GM18907 (cell line): Measurements from ENCODE around the gene CCDC91.

ENCODE experiments used
- ATAC-seq: cut with Tn5 transposase; IDR thresholded peaks from one replicate; pipeline ENCODE4 v1.9.1; 2021; ENCODE audit warnings: mild to moderate bottlenecking, moderate library complexity; ENCODE audit not compliant: unreplicated experiment

CCDC91 gene, protein sequence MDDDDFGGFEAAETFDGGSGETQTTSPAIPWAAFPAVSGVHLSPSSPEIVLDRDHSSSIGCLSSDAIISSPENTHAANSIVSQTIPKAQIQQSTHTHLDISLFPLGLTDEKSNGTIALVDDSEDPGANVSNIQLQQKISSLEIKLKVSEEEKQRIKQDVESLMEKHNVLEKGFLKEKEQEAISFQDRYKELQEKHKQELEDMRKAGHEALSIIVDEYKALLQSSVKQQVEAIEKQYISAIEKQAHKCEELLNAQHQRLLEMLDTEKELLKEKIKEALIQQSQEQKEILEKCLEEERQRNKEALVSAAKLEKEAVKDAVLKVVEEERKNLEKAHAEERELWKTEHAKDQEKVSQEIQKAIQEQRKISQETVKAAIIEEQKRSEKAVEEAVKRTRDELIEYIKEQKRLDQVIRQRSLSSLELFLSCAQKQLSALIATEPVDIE

DNA sequence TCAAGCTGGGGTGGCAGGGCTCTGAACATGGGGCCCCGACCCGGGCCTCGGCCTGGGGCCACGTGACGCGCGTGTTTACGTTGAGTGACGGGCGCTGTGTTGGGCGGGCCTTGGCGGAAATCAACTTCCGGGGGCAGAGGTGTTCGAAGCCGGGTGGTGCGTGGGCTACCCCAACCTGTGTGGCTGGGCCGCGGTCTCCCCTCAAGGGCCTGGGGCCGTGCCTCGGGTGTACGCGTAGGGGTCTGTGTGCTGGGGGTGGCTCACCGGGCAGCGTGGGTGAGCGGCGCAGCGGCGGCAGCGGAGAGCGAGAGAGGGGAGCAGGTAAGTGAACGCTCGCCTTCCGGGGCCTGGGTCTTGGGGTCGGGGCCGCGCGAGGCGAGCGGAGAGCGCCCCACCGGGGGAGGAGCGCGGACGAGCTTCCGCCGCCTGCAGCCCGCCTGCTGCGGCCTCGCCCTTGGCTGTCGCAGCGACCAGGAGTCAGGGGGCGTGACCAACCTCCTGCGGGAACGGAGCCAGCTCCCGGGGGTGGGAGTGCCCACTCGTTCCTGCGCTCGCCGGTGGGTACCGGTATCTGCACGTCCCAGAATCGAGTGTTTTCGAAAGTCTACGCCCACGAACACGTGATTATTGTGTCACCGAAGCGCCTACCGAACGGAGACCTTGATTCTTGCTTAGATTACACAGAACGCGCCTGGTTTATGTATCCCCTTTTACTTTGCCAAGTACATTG lies at the start of gene CCDC91:
Gene CCDC91 (plus strand): TSS at position 136 of the 730 bp plus-strand sequence. CDS start 66,760 bp downstream, outside the sequence.
- peak; percentile 95 for ATAC-seq

DNA sequence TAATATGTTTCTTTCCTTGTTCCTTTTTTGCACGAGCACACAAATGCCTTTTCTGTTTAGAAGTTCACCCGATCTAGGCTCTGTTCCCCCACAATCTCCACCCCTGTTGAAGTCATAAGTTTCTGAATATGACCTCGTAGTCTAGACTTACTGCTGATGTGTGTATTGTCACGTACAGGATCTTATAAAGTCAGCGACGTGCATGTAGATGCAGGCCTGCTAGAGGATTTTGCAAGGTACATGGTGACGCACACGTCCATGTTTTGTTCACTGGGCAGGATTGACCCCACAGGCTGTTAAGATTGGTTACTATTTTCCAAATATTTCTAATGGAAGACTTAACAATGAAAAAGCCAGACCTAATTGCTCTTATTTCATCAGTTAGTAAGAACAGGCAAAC lies 46.2 kb upstream of the CCDC91 start:
- no peak for ATAC-seq

DNA sequence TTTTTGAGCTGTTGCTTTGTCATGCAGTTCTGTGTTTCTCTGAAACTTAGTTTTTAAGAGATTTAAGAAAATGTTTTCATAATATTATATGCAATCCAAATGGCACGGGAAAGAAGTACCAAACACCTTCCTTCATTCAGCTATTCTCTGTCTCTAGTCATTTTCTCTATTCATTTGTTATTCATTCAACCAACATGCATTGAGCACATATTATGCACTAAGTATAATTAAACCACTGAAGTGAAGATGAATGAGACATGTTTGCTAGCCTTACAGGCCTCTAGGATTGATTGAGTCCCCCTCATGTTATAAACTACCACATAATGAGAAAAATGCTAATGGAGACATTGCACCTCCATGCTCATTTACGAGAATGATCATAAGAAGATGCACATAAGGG lies 45.7 kb upstream of the CCDC91 start:
- ATAC-seq = no peak

DNA sequence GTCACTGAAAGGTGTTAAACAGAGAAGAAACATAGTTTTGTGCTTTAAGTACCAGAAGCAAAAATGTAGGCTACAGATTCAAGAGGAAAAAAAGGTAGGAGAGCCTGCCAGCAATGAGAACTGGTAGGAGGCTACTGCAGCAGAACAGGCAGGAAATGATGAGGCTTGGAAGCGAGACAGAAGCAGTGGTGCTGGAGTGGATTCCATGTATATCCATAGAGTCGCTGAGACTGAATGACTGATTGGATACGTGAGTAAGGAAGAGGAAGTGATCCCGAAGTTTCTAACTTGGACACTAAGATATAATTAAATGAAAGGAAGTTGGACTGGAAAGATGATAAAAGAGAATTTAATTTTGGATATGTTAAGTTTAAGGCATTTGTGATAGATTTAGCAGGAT lies 45.0 kb upstream of the CCDC91 start:
- ATAC-seq = no peak

DNA sequence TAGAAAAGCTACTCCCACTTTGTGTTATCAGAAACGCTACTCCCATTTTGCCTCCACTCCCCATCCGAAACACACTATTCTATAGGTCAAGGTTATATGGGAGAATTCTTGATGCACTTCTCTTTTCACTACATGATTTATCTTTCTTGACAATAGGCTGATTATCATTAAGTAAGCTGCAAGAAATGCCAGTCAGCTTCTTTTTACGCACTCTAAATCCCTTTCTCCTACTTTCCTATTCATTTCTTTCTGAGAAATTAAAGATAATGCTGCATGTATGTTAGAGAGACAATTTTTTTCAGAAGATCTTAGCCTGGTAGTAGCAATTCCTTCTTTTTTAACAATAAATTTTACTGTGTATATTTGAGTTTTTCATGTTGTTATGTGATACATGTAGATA lies 41.0 kb upstream of the CCDC91 start:
- no peak for ATAC-seq

DNA sequence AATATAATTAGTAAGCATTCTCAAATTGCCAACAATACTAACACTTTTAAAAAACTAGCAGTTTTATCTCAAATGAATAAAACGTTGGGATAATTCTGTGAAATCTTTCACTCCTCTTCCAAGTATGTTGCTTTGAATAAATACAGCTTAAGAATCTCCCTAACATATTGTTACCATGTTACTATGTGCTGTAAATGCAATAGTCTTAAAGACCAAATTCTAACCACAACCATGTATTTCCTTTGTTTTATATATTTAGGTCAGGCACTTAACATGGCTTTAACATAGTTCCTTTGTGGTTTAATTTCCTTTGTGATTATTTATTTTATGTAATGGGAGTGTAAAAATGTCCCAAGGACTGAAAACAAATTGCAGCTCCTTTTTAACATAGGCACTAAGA lies 33.9 kb upstream of the CCDC91 start:
- ATAC-seq = no peak

DNA sequence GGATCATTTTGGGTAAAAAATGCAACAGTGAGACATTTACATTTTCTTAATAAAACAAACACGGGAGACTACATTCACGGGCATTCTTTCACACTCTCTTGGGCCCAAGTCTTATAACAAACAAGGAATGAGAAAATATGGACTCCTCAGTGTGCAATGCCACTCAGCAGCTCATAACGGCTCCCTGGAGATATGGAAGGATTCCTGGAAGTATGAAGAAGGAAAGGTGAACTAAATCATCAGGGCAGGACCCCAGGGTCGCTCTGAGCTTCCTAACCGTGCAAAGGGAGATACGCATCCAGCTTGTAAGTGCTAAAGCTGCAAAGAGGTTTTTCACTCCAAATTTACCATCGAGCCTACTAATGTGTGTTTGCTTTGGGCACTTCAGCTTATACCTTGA lies 33.5 kb upstream of the CCDC91 start:
- ATAC-seq = no peak

DNA sequence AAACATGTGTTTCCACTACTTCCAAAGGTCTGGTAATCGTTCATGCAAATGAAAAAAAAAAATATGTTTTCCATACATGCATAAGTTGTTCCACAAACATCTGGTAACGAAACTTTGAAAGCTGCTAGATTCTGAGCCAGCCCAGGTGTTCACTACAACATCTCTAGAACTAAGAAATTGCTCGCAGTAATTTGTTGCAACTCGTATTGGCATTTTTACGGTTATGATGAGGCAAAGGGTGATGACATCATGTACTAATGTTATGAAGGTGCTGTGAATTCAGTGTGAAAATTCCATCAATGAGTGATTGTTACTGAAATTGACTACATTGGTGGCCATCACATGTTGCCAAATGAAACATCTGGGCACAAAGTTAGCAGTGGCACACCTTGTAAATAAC lies 31.9 kb upstream of the CCDC91 start:
- ATAC-seq = no peak

DNA sequence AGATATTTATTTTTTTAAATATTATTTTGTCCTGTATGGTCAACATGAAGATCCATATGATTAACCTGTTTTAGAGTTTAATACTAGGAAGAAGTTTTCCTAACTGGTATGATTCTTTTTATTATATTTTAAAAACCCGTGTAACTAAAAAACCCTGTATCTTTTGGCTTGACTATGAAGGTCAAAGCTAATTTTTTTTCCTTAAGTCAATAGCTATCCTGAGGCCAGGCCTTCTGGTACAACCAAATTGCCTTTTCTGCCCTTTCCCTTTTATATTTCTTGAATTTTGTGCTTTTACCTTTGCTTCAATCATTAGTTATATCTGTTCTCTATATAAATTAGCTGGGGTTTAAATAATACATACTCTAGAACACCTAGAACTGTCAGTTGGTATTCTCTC lies 30.6 kb upstream of the CCDC91 start:
- ATAC-seq = no peak

DNA sequence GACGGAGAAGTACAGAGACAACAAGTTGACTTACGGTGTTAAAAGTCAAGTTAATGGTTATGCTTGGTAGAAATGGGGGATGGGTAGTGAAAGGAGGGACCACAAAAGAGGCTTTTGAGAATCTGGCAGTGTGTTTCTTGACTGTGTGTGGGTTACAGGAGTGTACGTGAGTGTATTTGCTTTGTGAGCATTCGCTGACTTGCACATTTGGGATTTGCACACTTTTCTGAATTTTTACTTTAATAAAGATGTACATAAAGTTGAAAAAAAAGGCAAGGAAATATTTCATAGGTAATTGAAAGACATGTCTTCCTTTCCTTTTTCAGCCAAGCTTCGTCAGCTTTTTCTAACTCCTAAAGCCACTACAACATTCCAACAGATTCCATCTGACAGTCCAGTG lies 28.6 kb upstream of the CCDC91 start:
- ATAC-seq = no peak

DNA sequence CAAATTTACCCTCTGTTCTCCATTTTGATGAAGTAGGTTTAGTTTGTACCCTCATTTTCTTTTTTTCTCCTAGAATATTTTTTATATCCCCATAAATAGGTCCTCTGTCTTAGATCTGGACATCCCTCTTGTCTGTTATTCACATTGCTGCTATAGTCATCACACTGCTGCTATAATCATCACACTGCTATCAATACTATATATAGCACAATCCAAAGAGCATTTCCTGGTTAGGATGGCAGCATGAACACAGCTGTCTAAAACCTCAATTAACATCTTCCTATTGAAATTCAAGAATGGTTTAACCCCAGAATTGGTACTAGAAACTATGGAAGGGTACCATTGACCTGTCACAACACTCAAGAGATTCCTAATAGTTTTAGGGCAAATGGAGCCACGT lies 27.6 kb upstream of the CCDC91 start:
- no peak for ATAC-seq

DNA sequence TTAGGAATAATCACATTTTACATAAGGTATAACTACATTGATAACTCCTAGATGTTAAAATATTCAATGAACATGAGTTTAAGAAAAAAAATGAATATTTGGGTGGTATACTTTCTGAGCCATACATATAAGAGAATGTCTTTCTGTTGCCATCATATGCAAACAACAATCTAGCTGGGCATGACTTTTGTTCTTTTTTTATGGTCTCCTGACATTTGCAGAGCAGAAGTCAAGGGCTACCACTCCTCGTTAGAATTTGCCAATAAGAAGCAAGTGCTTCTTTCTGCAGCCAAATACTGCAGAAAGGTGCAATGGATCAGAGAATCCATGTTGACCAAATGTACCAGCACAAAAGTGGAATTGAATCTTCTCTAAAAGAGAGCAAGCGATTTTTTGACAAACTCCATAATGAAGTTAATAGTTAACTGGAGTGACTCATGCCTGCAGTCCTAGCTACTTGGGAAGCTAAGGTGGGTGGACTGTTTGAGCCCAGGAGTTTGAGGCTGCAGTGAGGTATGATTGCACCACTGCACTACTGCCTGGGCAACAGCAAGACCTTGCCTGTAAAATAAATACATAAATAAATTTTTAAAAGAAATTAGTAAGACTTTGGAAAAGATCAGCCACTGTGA lies 25.5 kb upstream of the CCDC91 start:
- ATAC-seq = no peak

DNA sequence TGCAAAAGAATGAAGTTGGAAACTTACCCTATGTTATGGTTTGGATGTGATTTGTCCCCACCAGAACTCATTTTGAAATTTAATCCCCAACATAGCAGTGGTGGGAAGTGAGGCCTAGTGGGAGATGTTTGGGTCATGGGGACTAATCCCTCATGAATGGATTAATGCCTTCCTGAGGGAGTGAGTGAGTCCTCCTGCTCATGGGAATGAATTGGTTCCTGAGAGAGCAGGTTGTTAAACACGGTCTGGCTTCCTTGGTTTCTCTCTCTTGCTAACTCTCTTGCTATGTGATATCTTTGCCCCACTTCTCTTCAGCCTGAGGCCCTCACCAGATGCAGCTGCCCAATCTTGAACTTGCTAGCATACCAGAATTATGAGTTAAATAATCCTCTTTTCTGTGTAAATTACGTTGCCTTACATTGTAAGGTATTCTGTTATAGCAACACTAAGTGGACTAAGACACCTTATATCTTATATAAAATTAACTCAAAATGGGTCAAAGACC lies 22.2 kb upstream of the CCDC91 start:
- ATAC-seq = no peak

DNA sequence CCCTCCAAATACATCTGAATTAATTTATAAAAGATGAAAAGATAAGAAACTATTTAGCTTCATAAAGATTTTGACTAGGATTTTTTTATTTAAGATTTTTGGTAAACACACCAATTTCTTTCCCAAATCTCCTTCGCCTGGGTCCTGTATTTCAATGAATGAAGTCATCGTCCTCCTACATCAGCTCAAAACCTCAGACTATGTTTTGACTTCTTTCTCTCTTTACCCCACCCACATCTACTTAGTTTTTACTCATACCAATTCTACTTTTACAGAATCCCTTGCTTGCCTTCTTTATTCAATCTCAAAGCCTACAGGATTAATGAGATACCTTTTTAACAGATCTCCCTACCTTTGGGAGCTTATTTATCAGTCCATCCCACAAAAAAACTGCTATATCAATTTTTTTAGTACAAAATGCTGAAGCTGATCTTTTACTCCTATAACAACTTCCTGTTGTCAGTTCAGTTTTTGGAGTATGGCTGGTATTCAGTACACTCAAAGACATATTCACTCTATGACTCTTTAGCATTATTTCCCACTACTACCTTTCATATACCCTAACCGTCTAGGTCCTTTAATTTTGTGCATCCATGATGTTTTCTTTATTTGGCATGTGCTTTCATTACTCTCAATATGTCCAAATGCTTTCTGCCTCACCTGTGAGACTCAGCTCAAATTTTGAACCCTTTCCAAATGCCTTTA lies 18.7 kb upstream of the CCDC91 start:
- no peak for ATAC-seq

DNA sequence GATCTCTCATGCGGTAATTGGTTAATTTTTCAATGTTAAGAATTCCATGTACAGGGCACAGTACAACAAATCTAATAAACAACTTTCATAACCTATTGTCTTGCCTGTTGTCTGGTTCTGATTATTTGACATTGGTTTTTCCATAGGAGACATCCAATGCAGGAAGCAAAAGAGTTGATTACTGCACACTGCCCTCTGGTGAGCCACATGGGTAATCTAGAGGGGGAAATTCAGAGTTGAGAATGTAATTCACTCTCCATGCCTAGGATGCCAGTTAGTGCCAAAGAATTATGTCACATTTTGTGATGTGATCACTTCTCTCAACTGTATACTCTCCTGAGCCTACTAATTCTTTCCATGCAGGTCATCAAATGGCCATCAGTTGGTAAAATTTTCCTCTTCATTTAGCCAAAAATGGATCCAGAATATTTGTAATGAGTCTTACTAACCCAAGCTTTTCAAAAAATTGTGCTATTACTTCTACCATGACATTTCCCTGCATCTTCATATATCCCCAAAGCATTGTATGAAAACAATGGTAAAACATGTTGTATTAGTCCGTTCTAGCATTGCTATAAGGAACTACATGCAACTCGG lies 17.7 kb upstream of the CCDC91 start:
- no peak for ATAC-seq

DNA sequence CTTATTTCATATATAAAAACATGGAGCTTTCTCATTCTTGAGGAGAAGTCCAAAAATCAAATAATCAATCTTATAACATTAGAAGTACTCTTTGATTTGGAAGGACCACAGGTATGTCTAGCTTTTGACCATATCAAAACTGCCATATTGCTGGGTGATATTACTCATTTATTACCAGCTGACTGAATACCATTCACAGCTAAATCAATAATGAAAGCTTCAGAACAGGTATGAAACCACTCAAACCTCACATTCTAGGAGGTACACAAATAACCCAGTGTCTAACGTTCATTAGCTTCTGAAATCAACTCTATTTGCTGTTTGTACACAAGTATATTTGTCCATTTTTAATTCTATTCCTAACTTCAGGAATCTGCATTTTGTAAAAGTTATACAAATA lies 16.8 kb upstream of the CCDC91 start:
- ATAC-seq = no peak

DNA sequence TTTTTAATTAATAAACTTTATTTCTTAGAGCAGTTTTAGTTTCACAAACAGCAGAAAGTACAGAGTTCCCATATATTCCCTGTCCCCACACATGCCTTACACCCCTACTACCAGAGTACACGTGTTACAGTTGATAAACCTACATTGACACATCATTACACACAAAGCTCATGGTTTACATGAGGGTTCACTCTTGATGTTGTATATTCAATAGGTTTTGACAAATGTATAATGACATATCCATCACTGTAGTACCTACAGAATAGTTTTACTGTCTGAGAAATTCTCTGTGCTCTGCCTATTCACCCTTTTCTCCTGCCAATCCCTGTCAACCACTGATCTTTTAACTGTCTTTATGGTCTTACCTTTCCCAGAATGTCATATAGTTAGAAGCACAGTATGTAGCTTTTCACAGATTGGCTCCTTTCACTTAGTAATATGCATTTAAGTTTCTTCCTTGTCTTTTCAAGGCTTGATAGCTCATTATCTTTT lies 15.1 kb upstream of the CCDC91 start:
- ATAC-seq = no peak

DNA sequence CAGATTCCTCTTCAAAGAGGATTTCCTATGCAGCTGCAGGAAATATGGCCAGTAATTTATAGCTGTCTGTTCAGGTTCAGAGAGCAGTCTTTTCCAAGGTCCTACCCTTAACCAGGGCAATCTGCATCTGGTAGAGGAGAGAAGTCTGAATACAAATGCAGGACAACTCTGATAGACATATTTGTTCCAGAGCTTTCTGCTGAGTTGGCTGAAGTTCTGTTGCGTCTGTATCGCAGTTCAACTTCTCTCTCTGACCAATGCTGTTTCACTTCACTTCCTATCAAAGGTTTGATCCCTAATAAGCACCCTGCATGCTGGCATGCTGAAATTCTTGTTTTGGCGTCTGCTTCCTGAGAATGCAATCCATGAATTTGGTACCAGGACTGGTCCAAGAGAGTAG lies 14.0 kb upstream of the CCDC91 start:
- no peak for ATAC-seq

DNA sequence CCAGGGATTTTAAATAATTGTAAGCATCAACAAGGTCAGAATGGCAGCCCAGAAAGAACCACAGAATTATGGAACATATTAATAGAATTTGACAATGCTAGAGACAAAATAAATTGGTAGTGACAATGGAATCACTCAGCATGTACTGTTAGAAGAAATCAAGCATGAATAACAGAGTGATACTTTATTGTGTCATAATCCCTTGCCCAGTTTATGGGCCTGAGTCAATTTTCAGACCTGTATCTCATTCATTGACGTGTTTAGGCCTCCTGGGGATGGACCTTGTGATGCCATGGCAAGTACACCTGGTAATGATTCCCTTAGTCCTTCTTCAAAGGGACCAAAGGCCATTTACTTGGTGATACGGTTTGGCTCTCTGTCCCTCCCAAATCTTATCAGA lies 12.8 kb upstream of the CCDC91 start:
- no peak for ATAC-seq

DNA sequence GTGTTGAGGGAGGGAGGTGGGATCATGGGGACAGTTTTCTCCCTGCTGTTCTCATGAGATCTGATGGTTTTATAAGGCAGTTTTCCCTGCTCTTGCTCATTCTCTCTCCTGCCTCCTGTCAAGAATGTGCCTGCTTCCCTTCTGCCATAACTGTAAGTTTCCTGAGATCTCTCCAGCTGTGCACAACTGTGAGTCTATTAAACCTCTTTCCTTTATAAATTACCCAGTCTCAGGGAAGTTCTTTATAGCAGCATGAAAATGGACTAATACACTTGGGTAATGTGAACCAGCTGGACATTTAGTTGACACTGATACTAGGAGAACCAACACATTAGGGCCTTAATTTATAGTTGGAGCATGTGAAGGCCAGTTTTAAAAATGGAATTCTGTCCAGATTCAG lies 12.4 kb upstream of the CCDC91 start:
- ATAC-seq = no peak

DNA sequence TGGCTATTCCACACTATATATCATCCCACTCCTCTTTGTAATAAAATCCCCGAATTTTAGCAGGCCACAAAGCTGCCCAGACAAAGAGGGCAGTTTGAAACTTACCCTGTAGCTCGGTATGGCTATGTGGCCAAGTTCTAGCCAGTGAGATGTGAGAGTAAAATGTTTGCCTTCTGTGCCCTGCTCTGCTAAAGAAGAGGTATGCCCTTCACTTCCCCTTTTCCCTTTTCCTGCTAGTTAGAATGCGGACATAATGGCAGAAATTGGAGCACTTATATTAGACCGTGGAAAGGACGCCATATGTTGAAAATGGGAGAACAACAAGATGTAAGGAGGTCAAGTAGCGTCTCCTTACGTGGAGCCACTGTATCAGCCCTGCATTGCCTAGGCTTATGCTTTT lies 11.5 kb upstream of the CCDC91 start:
- ATAC-seq = no peak
